ENCODE data around the gene UMODL1. TPM values are rescaled to one million over a fixed set of nuclear protein-coding genes. Genes with fewer than 3 reads are reported as not detected.

Gene UMODL1
- total and polyA plus RNA-seq, 2 donors (not counting 3 experiments of a cell fraction or from before 2014, with no cell fraction given), result not detected

- Histone ChIP-seq H3K79me2 (ENCODE audit: control insufficient read depth, insufficient read depth, low read length) (no peaks in the 10 kb centered on the region), H3K27me3 (ENCODE audit: control insufficient read depth in 2 of 2, insufficient read depth in 2 of 2, low read length in 2 of 2) (peaks cover 0 to 3% of the 10 kb centered on the region in 2 experiments), H4K20me1 (replicated peaks; ENCODE audit: control insufficient read depth, extremely low read depth, insufficient read depth, low read length) (no peaks in the 10 kb centered on the region), H3K9me3 (replicated peaks; ENCODE audit: control insufficient read depth, insufficient read depth, low read length) (no peaks in the 10 kb centered on the region), H3K27ac (ENCODE audit: insufficient read depth, low read depth, low read length) (no peak overlapping the region), H3K9ac (replicated peaks; ENCODE audit: extremely low read depth, insufficient read depth, low read length) (no peak overlapping the region), H3K36me3 (ENCODE audit: control insufficient read depth in 2 of 2, extremely low read depth in 1 of 2, insufficient read depth in 2 of 2, low read length in 2 of 2) (no peaks in the 10 kb centered on the region), H3K4me3 (replicated peaks in 1 of 3; ENCODE audit: insufficient read depth in 1 of 3, low read depth in 1 of 3, low read length in 3 of 3) (no peak overlapping the region), H2AFZ (ENCODE audit: low read depth, low read length) (no peak overlapping the region), H3K4me2 (ENCODE audit: insufficient read depth, low read length) (no peak overlapping the region), H3K4me1 (ENCODE audit: control insufficient read depth, extremely low read depth, insufficient read depth, low read length) (no peaks in the 10 kb centered on the region), H3K9me1 (replicated peaks; ENCODE audit: control insufficient read depth, extremely low read depth, insufficient read depth, low read length) (no peaks in the 10 kb centered on the region)
- BruUV-seq (replicated peaks), result no TSS peak
- TF ChIP-seq, protein P1, sequence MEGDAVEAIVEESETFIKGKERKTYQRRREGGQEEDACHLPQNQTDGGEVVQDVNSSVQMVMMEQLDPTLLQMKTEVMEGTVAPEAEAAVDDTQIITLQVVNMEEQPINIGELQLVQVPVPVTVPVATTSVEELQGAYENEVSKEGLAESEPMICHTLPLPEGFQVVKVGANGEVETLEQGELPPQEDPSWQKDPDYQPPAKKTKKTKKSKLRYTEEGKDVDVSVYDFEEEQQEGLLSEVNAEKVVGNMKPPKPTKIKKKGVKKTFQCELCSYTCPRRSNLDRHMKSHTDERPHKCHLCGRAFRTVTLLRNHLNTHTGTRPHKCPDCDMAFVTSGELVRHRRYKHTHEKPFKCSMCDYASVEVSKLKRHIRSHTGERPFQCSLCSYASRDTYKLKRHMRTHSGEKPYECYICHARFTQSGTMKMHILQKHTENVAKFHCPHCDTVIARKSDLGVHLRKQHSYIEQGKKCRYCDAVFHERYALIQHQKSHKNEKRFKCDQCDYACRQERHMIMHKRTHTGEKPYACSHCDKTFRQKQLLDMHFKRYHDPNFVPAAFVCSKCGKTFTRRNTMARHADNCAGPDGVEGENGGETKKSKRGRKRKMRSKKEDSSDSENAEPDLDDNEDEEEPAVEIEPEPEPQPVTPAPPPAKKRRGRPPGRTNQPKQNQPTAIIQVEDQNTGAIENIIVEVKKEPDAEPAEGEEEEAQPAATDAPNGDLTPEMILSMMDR (IDR thresholded peaks at IDR 0.05; ENCODE audit: extremely low read depth in 1 of 2, insufficient read depth in 1 of 2, low read depth in 1 of 2, low read length in 2 of 2), result no peak
- TF ChIP-seq MYC (IDR thresholded peaks at IDR 0.05; ENCODE audit: low read depth, low read length), result no peak
- no peak for TF ChIP-seq POLR2AphosphoS5 (IDR thresholded peaks at IDR 0.05; ENCODE audit: insufficient read depth, low read depth, low read length)
- no peak for TF ChIP-seq FOS (IDR thresholded peaks at IDR 0.05; ENCODE audit: borderline replicate concordance, insufficient read depth, low read length)
- dilution Hi-C loops (cut with MboI; ENCODE audit: extremely low pct_ligation_motif_present, low sequenced_read_pairs) (no loop called here), intact Hi-C loops (cut with micrococcal nuclease) (no loop called here)
- POLR2A ChIA-PET, result no interaction called here
- CTCF ChIA-PET, result interaction anchor here (0.7 to 1.9 kb wide), 3 partner anchors 9 to 266 kb away, joined by 3 to 8 read pairs (median 5); no protein-coding TSS in a partner anchor
- FAIRE-seq, result no peak
- DNase-seq (ENCODE audit: low read depth, low spot score), result no peak
Observed at GRCh38 chr21:42082501-42083360, 11.6 kb downstream of the UMODL1 start.

- Histone ChIP-seq H3K9me1 (replicated peaks; ENCODE audit: control insufficient read depth, extremely low read depth, insufficient read depth, low read length) (no peaks in the 10 kb centered on the region), H3K36me3 (ENCODE audit: control insufficient read depth in 2 of 2, extremely low read depth in 1 of 2, insufficient read depth in 2 of 2, low read length in 2 of 2) (no peaks in the 10 kb centered on the region), H3K4me3 (replicated peaks in 1 of 3; ENCODE audit: insufficient read depth in 1 of 3, low read depth in 1 of 3, low read length in 3 of 3) (no peak overlapping the region), H4K20me1 (replicated peaks; ENCODE audit: control insufficient read depth, extremely low read depth, insufficient read depth, low read length) (no peaks in the 10 kb centered on the region), H3K27me3 (ENCODE audit: control insufficient read depth in 2 of 2, insufficient read depth in 2 of 2, low read length in 2 of 2) (peaks cover 0 to 3% of the 10 kb centered on the region in 2 experiments), H2AFZ (ENCODE audit: low read depth, low read length) (no peak overlapping the region), H3K9ac (replicated peaks; ENCODE audit: extremely low read depth, insufficient read depth, low read length) (no peak overlapping the region), H3K4me2 (ENCODE audit: insufficient read depth, low read length) (no peak overlapping the region), H3K9me3 (replicated peaks; ENCODE audit: control insufficient read depth, insufficient read depth, low read length) (no peaks in the 10 kb centered on the region), H3K4me1 (ENCODE audit: control insufficient read depth, extremely low read depth, insufficient read depth, low read length) (no peaks in the 10 kb centered on the region), H3K27ac (ENCODE audit: insufficient read depth, low read depth, low read length) (no peak overlapping the region), H3K79me2 (ENCODE audit: control insufficient read depth, insufficient read depth, low read length) (no peaks in the 10 kb centered on the region)
- intact Hi-C loops (cut with micrococcal nuclease) (no loop called here), dilution Hi-C loops (cut with MboI; ENCODE audit: extremely low pct_ligation_motif_present, low sequenced_read_pairs) (no loop called here)
- ChIA-PET POLR2A (no interaction called here), CTCF (interaction anchor here (1.9 kb wide), 1 partner anchor 267 kb away, joined by 8 read pairs; no protein-coding TSS in a partner anchor)
- BruUV-seq (replicated peaks), result no TSS peak
- DNase-seq (ENCODE audit: low read depth, low spot score) (no peak), FAIRE-seq (no peak)
- no peak for TF ChIP-seq JUN (IDR thresholded peaks at IDR 0.05; ENCODE audit: borderline replicate concordance, insufficient read depth, insufficient read length, low read depth)
Observed at GRCh38 chr21:42083361-42083690, 12.2 kb downstream of the UMODL1 start.

Data from endothelial cell of umbilical vein (primary cell).